Testis (tissue), 3 donors: ENCODE data around the gene FAM8A1. TPM values are rescaled to one million over a fixed set of nuclear protein-coding genes. Genes with fewer than 3 reads are reported as not detected.

Source experiments
- DNase-seq: peaks from one replicate; pipeline ENCODE4 v3.0.0-alpha.2; 2019
- H3K27ac ChIP-seq, 2 donors: fragments of 200-600 bp; sonication (generic); one replicate each; pipeline ENCODE4 v1.5.1; 2019
- H3K27me3 ChIP-seq: fragments of 200-600 bp; sonication (generic); one replicate; pipeline ENCODE4 v1.5.1; 2019
- H3K36me3 ChIP-seq: fragments of 200-600 bp; sonication (generic); one replicate; pipeline ENCODE4 v1.5.1; 2017; ENCODE audit warnings: low read depth; ENCODE audit errors: missing control alignments
- H3K4me1 ChIP-seq: fragments of 200-600 bp; sonication (generic); one replicate; pipeline ENCODE4 v1.5.1; 2019
- H3K4me3 ChIP-seq, 2 donors: fragments of 200-600 bp; sonication (generic); one replicate each; pipeline ENCODE4 v1.5.1; 2017 to 2019
- H3K9me3 ChIP-seq: fragments of 200-600 bp; sonication (generic); one replicate; pipeline ENCODE4 v1.5.1; 2017
- CTCF ChIP-seq, 3 experiments: fragments of 450-650 bp in 2 of 3; fragments of 200-600 bp in 1 of 3; sonication (generic) in 1 of 3; IDR thresholded peaks; one replicate each; pipeline ENCODE4 v1.5.1; 2016 to 2019; ENCODE audit warnings: antibody characterized with exemption in 3 of 3, mild to moderate bottlenecking in 2 of 3, moderate library complexity in 1 of 3
- POLR2A ChIP-seq: fragments of 450-650 bp; IDR thresholded peaks from one replicate; pipeline ENCODE4 v1.6.1; 2017; ENCODE audit warnings: antibody characterized with exemption, mild to moderate bottlenecking, moderate library complexity
- WGBS, 2 donors: methylation state at CpG; one replicate each; pipeline ENCODE4 v1.1.5; 2018; 5-methylcytosine and 5-hydroxymethylcytosine counted together
- intact Hi-C: fragments of 100-400 bp; cut with DNase I; formaldehyde crosslinking; loops from one replicate; pipeline ENCODE4 v1.15.1; 2023; ENCODE audit warnings: low total_unique reads
- polyA plus RNA-seq: library from polyadenylated mRNA; stranded (reverse); fragments of 350-450 nt; fragmentation: Illumina TruSeq; extraction: RNeasy Lipid Tissue Mini Kit (QIAGEN cat#74804); gene quantifications from one replicate; pipeline ENCODE4 v1.2.3, GENCODE V29; 2014; ENCODE audit warnings: low read depth, low replicate concordance; ENCODE audit not compliant: insufficient read depth
- total RNA-seq, 2 donors: library from RNA; depleted of rRNA; stranded (reverse); fragments of >200 nt; gene quantifications; one replicate each; pipeline ENCODE4 v1.2.3, GENCODE V29; 2016

Gene FAM8A1
- total and polyA plus RNA-seq, 3 donors from 2014 or later, result 26.8 to 39.7 (median 36.7) TPM

- TF ChIP-seq CTCF (IDR thresholded peaks at IDR 0.05) (no peak), POLR2A (no peak)
- H3K4me3 ChIP-seq, result peak overlapping the region; percentile 92 to 98
- intact Hi-C loops, result no loop called here
- WGBS, 2 donors, result 0% methylated on average over 3 to 74 of the region's 77 CpGs
- peak; percentile 46 for DNase-seq
- no peaks in the 10 kb centered on the region for H3K36me3 ChIP-seq
- no peaks in the 10 kb centered on the region for H3K9me3 ChIP-seq
- no peaks in the 10 kb centered on the region for H3K4me1 ChIP-seq
- peak overlapping the region; percentile 91 to 96 for H3K27ac ChIP-seq
- no peaks in the 10 kb centered on the region for H3K27me3 ChIP-seq
These were observed 654 bp downstream of the FAM8A1 start for GRCh38 chr6:17600527-17601385.

- DNase-seq, result no peak
- H3K36me3 ChIP-seq, result no peaks in the 10 kb centered on the region
- peak overlapping the region; percentile 92 to 98 for H3K4me3 ChIP-seq
- H3K9me3 ChIP-seq, result no peaks in the 10 kb centered on the region
- no peaks in the 10 kb centered on the region for H3K4me1 ChIP-seq
- peak overlapping the region; percentile 91 to 96 for H3K27ac ChIP-seq
- H3K27me3 ChIP-seq, result no peaks in the 10 kb centered on the region
- 4 to 11% methylated on average over 5 of the region's 5 CpGs for WGBS, 2 donors
- intact Hi-C loops, result no loop called here
- TF ChIP-seq CTCF (IDR thresholded peaks at IDR 0.05), result no peak
- TF ChIP-seq POLR2A, result no peak
These were observed 1.2 kb downstream of the FAM8A1 start for GRCh38 chr6:17601386-17601703.

GRCh38 chr6:17602888-17603287 lies 2.8 kb downstream of the FAM8A1 start:
- H3K36me3 ChIP-seq, result no peaks in the 10 kb centered on the region
- no peak overlapping the region for H3K4me3 ChIP-seq
- no peaks in the 10 kb centered on the region for H3K4me1 ChIP-seq
- H3K27me3 ChIP-seq, result no peaks in the 10 kb centered on the region
- no peak for DNase-seq
- intact Hi-C loops, result no loop called here
- H3K27ac ChIP-seq, result no peak overlapping the region
- 32 to 52% methylated on average over 1 of the region's 1 CpG for WGBS, 2 donors
- TF ChIP-seq POLR2A (no peak), CTCF (IDR thresholded peaks at IDR 0.05) (no peak)
- no peaks in the 10 kb centered on the region for H3K9me3 ChIP-seq

GRCh38 chr6:17606606-17607005 lies 6.5 kb downstream of the FAM8A1 start:
- 91 to 94% methylated on average over 4 of the region's 4 CpGs for WGBS, 2 donors
- Histone ChIP-seq H3K27ac (no peak overlapping the region), H3K27me3 (no peaks in the 10 kb centered on the region), H3K36me3 (no peaks in the 10 kb centered on the region), H3K9me3 (no peaks in the 10 kb centered on the region), H3K4me3 (no peak overlapping the region), H3K4me1 (no peaks in the 10 kb centered on the region)
- TF ChIP-seq CTCF (IDR thresholded peaks at IDR 0.05), result no peak
- no peak for TF ChIP-seq POLR2A
- no peak for DNase-seq
- intact Hi-C loops, result no loop called here

GRCh38 chr6:17610835-17611234 lies 10.7 kb downstream of the FAM8A1 start:
- H3K9me3 ChIP-seq, result no peaks in the 10 kb centered on the region
- H3K4me3 ChIP-seq, result no peak overlapping the region
- no peaks in the 10 kb centered on the region for H3K36me3 ChIP-seq
- DNase-seq, result no peak
- intact Hi-C loops, result no loop called here
- H3K27me3 ChIP-seq, result no peaks in the 10 kb centered on the region
- WGBS, 2 donors, result 61 to 73% methylated on average over 3 of the region's 3 CpGs
- TF ChIP-seq POLR2A (no peak), CTCF (IDR thresholded peaks at IDR 0.05) (no peak)
- H3K27ac ChIP-seq, result no peak overlapping the region
- no peaks in the 10 kb centered on the region for H3K4me1 ChIP-seq
